A549 treated with dexamethasone at 1 μM for 4 hours (cell line): Measurements from ENCODE around the gene KRT6B. TPM values are rescaled to one million over a fixed set of nuclear protein-coding genes. Genes with fewer than 3 reads are reported as not detected.

Experiments
- total RNA-seq: library from RNA; stranded (reverse); fragments of 200-300 nt; extraction: Qiagen RNA extraction; gene quantifications from 5 replicates; pipeline ENCODE4 v1.2.3, GENCODE V29; 2022

Gene KRT6B
- total RNA-seq: 0.03 to 0.06 TPM in 2 of 5 replicates, not detected in the others

GRCh38 chr12:52452101-52452500 lies at the start of gene KRT6B:
KRT6B (minus strand) TSS chr12:52452146; CDS start chr12:52452078, 68 bp downstream.

GRCh38 chr12:52493172-52493571 lies 41.2 kb upstream of the KRT6B start, which contains the start of gene KRT6A:
KRT6A (minus strand) TSS chr12:52493257; CDS start chr12:52493188, 69 bp downstream.

GRCh38 chr12:52473768-52474167 lies 21.8 kb upstream of the KRT6B start, which contains the start of gene KRT6C:
KRT6C (minus strand) TSS chr12:52473805; CDS start chr12:52473737, 68 bp downstream.

GRCh38 chr12:52434081-52434733 lies 17.7 kb downstream of the KRT6B start, which contains the start of gene KRT75:
KRT75 (minus strand) TSS chr12:52434371; CDS start chr12:52434304, 67 bp downstream.

GRCh38 chr12:52405922-52406385 lies 46.0 kb downstream of the KRT6B start, which contains the start of gene KRT82:
KRT82 (minus strand) TSS chr12:52406335; CDS start chr12:52406277, 58 bp downstream.

Other genes starting within 250 kb of the KRT6B start
- gene KRT7, start 218.9 kb downstream of the KRT6B start, total RNA-seq: 4,985 to 6,528 TPM (median 5,990 TPM) in 5 replicates
- 26.6 to 30.4 TPM (median 27.1 TPM) in 5 replicates for gene KRT86, start 177.5 kb downstream of the KRT6B start, total RNA-seq
- gene KRT81, start 160.6 kb downstream of the KRT6B start, total RNA-seq: 3,069 to 3,830 TPM (median 3,573 TPM) in 5 replicates
- 2.4 to 3.0 TPM (median 2.8 TPM) in 5 replicates for gene KRT83, start 130.7 kb downstream of the KRT6B start, total RNA-seq
- gene KRT85, start 84.7 kb downstream of the KRT6B start, total RNA-seq: not detected in 5 replicates
- gene KRT84, start 66.5 kb downstream of the KRT6B start, total RNA-seq: not detected in 5 replicates
- not detected in 5 replicates for gene KRT82, start 45.8 kb downstream of the KRT6B start, total RNA-seq
- 0.08 to 0.20 TPM (median 0.14 TPM) in 5 replicates for gene KRT75, start 17.8 kb downstream of the KRT6B start, total RNA-seq
- 0.07 TPM in 1 of 5 replicates, not detected in the others for gene KRT6C, start 21.7 kb upstream of the KRT6B start, total RNA-seq
- gene KRT6A, start 41.1 kb upstream of the KRT6B start, total RNA-seq: 11.5 to 16.2 TPM (median 14.0 TPM) in 5 replicates
- gene KRT5, start 68.2 kb upstream of the KRT6B start, total RNA-seq: 0.46 to 1.5 TPM (median 0.70 TPM) in 5 replicates
- gene KRT71, start 101.0 kb upstream of the KRT6B start, total RNA-seq: 0.06 TPM in 1 of 5 replicates, not detected in the others
- gene KRT74, start 121.7 kb upstream of the KRT6B start, total RNA-seq: not detected in 5 replicates
- gene KRT72, start 149.3 kb upstream of the KRT6B start, total RNA-seq: not detected in 5 replicates
- not detected in 5 replicates for gene KRT73, start 166.4 kb upstream of the KRT6B start, total RNA-seq
- not detected in 5 replicates for gene KRT2, start 200.1 kb upstream of the KRT6B start, total RNA-seq
- not detected in 5 replicates for gene KRT1, start 228.3 kb upstream of the KRT6B start, total RNA-seq